Activated CD4-positive, CD25-positive, alpha-beta regulatory T cell treated with anti-CD3 and anti-CD28 coated beads, Interleukin-2, amount 50 U/mL, for 72 hours (primary cell): ENCODE measurements around the gene CAPN2.

Experiments
- DNase-seq: peaks from one replicate; pipeline ENCODE4 v3.0.0; 2021

Gene CAPN2

GRCh38 chr1:223712194-223712849 is at the start of gene CAPN2:
TSS of gene CAPN2 (plus strand) at chr1:223712539. CDS start at chr1:223712641, 102 bp downstream.
- peak; percentile 74 for DNase-seq

GRCh38 chr1:223662943-223663342 is 49.4 kb upstream of the CAPN2 start:
- DNase-seq = no peak

- DNase-seq = no peak
Observed at GRCh38 chr1:223664106-223664505, 48.2 kb upstream of the CAPN2 start.

- DNase-seq = no peak
Observed at GRCh38 chr1:223665592-223666312, 46.6 kb upstream of the CAPN2 start, which contains the start of gene CAPN8. TSS of gene CAPN8 (minus strand) at chr1:223665701. CDS start at chr1:223665646, 55 bp downstream.

- DNase-seq = no peak
Observed at GRCh38 chr1:223667484-223668182, 44.7 kb upstream of the CAPN2 start.

- DNase-seq = no peak
Observed at GRCh38 chr1:223669003-223669795, 43.1 kb upstream of the CAPN2 start.

GRCh38 chr1:223670458-223671159 is 41.7 kb upstream of the CAPN2 start:
- DNase-seq = no peak

GRCh38 chr1:223674119-223674890 is 38.0 kb upstream of the CAPN2 start:
- DNase-seq = no peak

- DNase-seq = no peak
Observed at GRCh38 chr1:223678841-223679240, 33.5 kb upstream of the CAPN2 start.

GRCh38 chr1:223680188-223680587 is 32.2 kb upstream of the CAPN2 start:
- DNase-seq = no peak

GRCh38 chr1:223682502-223682901 is 29.8 kb upstream of the CAPN2 start:
- no peak for DNase-seq

- no peak for DNase-seq
Observed at GRCh38 chr1:223683586-223684487, 28.5 kb upstream of the CAPN2 start.

- DNase-seq = no peak
Observed at GRCh38 chr1:223684488-223684792, 27.9 kb upstream of the CAPN2 start.

GRCh38 chr1:223691121-223691520 is 21.2 kb upstream of the CAPN2 start:
- DNase-seq = no peak

GRCh38 chr1:223695014-223695548 is 17.3 kb upstream of the CAPN2 start:
- DNase-seq = no peak

GRCh38 chr1:223695941-223696340 is 16.4 kb upstream of the CAPN2 start:
- no peak for DNase-seq

GRCh38 chr1:223700388-223700918 is 11.9 kb upstream of the CAPN2 start:
- DNase-seq = no peak

- no peak for DNase-seq
Observed at GRCh38 chr1:223700942-223701637, 11.2 kb upstream of the CAPN2 start.
